Fibroblast of upper back skin (primary cell): ENCODE data around the gene FBN3.
"Not testable (repeated sequence)": the region's sequence is repeated elsewhere in the genome, so short reads cannot be mapped to it uniquely, and the experiment has no call there.

Experiments used
- DNase-seq: peaks from one replicate; pipeline ENCODE4 v3.0.0-alpha.2; 2013

The FBN3 gene

DNA sequence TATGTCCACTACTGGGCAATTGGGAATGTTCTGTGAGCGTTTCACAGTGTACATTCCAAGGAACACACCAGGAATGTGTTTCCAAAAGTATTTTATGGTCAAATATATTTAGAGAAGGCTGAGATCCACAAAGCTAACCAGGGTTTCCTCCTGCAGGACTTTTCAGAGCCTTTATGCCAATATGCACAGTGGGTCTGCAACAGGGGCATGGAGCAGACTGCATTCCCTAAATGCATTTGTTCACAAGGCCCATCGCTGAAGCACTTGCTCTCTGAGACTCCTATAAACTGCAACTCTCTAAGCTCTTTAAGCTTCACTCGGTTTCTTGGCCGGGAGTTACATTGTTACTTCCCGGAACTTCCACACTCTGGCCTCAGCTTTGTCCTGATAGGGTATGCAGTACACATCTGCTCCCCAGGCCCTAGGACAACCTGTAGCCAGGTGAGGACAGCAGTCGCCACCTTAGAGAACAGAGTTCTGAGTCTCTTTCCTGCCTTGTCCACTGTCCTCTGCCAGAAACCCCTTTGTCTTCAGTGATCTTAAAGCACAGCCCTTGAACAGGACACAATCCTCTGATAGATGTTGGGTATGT, 33.5 kb downstream of the FBN3 start:
- no peak for DNase-seq

DNA sequence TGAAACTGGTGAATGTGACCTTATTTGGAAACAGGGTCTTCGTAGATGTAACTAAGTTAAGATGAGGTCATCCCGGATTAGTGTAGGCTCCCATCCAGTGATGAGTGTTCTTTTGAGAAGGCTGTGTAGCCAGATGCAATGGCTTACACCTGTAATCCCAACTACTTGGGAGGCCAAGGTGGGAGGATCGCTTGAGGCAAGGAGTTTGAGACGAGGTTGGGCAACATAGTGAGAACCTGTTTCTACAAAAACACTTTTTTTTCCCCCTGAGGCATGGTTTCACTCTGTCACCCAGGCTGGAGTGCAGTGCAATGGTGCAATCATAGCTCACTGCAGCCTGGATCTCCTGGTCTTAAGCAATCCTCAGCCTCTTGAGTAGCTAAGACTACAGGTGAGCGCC, 36.4 kb downstream of the FBN3 start:
- DNase-seq = no peak

DNA sequence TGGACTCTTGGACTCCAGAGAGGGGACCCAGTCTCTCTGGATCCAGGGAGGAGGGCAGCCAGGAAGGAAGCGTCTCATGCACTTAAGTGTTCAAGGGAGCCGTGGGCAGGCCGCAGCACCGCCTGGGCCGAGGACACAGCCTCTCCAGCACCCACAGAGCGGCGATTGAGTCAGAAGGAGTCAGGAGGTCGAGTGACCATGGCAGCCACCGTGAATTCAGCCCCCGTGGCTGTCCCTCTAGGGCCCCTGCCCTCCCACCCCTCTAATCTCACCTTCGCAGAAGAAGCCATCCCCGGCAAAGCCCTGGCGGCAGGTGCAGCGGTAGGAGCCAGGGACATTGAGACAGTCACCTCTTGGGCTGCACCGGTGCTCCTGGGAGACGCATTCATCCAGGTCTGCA, 38.0 kb downstream of the FBN3 start:
- DNase-seq = no peak

DNA sequence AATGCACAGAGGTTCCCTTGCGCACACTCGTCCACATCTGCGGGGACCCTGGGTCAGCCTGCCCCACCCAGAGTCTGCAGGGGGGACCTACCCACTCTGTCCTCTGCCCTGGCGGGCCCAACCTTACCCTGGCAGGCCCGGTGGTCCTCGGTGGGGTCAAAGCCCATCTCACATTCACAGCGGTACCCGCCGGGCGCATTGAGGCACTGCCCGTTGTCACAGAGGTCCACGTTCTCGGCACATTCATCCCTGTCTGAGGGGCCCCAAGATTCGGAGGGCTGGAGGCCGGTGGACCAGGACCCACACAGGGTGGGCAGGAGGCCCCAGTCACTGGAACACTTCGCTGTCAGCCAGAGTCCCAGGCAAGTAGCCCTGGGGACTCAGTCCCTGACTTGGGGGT, 38.5 kb downstream of the FBN3 start:
- no peak for DNase-seq

DNA sequence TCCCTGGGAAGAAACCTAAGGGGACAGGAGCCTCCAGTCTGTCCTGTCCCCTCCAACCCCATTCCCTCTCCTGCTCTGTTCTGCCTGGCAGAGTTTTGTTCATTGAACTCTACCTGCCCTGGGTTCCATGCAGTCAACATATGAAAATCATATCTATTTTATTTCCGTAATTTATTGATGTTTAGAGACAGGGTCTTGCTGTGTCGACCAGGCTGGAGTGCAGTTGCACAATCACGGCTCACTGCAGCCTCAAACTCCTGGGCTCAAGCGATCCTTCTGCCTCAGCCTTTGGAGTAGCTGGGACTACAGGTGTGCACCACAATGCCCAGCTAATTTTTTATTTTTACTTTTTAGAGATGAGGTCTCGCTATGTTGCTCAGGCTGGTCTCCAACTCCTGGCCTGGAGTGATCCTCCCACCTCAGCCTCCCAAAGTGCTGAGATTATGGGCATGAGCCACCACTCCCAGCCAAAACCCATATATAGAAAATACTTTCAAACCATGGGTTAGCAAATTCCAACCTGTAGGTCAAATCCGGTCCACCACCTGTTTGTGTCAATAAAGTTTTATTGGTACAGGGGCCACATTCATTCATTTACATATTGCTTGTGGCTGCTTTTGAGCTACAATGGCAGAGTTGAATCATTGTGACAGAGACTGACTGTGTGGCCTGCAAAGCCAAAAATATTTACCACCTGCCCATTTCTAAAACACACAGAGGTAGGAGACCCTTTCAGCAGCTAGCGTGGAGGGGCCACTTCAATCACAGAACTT, 39.3 kb downstream of the FBN3 start:
- DNase-seq = no peak

DNA sequence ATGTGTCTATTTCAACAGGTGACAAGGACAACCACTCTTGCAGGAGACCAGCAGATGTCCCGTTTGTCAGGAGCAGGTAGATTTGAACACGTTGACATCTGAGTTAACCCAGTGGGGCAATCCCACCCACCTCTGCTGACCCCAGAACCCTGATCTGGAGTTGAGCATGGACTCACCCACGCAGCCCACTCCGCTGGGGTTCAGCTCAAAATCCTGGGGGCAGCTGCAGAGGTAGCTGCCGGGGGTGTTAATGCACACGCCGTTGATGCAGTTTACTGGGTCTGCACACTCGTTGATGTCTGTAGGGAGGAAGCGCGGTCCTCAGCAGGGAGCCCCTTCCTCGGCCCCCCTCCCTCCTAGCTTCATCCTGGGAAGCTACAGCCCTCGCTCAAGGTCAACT, 39.9 kb downstream of the FBN3 start:
- no peak for DNase-seq

DNA sequence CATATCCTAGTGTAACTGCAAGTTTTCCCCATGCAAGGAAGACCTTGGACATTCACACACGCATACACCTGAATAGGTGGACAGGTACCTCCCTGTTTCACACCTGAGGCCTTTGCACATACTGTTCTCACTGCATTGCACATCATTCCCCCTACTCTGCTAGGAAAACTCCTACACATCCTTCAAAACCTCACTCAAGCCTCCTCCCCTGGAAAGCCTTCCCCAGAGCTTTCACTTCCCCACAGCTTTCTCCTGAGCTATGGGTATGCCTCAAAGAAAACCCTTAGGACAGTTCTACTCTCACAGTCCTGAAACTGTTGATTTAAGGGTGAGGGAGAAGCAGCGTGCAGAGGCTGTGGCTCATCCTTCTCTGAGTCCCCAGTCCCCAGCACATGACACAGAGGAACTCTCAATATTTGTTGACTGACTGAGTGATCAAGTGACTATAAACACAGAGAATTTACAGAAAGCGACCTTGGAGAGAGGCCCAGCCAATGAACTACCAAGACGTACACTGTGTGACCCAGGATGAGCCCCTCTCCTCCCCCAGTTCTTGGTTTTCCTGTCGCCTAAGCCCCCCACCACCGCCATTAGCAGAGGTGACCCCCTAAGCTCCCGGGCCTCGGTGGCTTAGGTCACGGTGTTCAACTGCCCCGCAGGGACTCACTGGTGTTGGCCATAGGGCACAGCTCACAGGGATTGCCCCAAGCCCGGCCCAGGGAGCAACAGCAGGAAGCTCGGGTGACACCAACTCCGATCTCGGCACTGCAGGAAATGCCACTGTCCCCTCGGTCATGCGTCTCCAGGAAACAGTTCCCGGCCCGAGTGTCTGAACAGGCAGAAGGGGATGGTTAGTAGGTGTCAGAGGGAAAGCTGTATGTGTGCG, 40.6 kb downstream of the FBN3 start:
- no peak for DNase-seq

DNA sequence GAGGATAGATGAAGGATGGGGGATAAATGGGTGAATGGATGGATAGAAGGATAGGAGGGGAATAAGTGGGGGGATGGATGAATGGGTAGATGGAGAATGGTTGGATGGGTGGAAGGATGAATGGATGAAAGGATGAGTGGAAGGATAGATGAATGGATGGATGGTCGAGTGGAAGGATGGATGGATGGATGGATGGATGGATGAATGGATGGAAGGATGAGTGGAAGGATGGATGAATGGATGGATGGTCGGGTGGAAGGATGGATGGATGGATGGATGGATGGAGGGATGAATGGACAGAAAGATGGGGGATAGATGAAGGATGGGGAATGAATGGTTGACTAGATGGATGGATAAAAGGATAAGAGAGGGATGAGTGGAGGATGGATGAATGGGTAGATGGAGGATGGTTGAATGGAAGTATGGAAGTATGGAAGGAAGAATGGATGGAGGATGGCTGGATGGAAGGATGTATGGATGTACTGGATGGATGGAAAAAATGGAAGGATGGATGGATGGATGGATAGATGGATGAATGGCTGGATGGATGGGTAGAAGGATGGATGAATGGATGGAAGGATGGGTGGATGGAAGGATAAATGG, 42.0 kb downstream of the FBN3 start:
- no peak for DNase-seq

DNA sequence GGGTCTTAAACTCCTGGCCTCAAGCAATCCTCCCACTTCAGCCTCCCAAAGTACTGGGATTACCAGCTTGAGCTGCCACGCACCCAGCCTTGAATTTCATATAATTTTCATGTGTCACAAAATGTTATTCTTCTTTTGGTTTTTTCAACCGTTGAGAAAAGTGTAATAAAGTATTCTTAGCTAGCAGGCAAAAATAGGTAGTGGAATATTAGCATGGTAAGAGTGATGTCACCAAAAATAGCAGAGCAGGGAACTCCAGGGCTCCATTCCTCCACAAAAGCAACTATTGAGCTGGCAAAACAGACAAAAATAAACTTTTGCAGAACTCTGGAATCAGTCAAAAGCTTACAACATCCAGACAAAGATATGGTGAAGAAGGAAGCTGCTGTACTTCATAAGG, 43.9 kb downstream of the FBN3 start:
- DNase-seq = no peak

DNA sequence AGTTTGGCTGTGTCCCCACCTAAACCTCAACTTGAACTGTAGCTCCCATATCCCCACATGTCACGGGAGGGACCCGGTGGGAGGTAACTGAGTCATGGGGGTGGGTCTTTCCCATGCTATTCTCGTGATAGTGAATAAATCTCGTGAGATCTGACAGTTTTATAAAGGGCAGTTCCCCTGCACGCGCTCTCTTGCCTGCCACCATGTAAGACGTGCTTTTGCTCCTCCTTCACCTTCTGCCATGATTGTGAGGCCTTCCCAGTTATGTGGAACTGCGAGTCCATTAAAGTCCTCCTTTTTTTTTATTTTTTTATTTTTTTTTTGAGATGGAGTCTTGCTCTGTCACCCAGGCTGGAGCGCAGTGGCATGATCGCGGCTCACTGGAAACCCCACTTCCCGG, 47.5 kb downstream of the FBN3 start:
- DNase-seq = not testable (repeated sequence)

DNA sequence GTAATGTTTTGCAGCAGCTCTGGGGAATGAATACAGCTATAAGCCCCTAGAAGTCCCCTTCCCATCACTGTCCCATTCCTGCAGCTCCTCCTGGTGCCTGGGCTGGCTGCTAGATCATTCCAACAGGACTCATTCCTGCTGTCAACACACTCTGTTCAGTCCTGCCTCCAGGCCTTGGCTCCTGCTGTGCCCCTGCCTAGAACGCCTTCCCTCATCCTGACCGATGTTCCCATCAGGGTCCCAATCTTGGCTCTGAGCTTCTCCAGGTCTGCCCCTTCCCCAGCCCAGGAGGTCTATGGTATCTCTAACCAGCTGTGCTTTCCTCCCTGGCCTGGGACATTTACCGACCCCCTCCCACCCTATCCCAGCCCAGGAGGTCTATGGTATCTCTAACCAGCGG, 48.1 kb downstream of the FBN3 start:
- DNase-seq = no peak

DNA sequence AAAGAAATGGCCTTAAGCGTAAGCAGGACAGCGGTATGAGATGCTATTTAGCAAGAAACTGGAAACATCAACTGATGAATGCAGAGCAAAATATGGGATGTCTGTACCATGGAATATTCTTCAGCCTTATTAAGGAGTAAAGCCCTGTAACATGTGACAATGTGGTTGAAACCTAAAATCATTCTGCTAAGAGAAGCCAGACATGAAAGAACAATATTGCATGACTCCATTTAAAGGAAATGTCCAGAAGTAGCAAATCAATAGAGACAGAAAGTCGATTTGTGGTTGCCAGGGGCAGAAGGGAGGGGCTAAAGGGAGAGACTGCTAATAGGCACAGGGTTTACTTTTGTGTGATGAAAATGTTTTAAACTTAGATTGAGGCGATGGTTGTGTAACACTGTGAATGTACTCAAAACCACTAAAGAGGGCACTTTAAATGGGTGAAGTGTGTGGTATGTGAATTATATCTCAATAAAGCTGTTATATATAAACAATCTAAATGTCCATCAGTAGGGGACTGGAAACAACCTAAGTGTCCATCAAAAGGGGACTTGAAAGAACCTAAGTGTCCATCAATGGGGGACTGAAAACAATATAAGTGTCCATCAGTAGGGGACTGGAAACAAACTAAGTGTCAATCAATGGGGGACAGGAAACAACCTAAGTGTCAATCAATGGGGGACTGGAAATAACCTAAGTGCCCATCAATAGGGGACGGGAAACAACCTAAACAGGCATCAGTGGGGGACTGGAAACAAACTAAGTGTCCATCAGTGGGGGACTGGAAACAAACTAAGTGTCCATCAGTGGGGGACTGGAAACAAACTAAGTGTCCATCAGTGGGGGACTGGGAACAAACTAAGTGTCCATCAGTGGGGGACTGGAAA, 51.5 kb downstream of the FBN3 start:
- no peak for DNase-seq

DNA sequence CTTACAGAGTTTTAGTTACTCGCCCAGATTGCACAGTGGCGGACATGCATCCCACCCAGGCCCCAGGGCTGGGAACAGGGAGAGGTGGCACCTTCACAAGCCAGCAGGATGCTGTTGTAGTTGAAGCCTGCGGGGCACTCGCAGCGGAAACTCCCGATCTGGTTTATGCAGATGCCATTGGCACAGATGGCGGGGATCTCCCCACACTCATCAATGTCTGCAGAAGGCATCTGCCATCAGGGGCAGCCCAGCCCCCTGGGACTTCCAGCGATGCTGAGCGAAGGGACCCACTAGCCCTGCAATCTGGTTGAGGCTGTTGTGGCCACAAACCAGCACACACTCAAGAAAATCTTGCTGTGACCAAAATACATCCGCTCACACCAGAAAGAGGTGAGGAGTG, 52.2 kb downstream of the FBN3 start:
- no peak for DNase-seq

DNA sequence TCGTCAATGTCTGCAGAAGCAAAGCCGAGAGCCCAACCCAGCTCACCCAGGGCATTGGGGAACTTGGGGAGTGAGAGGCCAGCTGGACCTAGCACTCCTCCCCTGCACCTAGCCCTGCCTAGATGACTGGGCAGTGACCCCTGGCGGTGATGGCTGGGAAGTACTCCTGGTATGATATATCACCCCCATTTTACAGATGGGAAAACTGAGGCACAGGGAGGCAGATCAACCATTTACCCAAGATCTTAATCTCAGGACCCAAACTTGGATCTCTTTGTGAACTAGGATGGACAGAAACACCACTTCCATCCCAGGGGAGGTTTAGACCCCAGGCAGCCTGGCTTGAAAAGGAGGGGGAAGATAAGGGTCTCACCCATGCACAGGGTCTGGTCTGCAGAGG, 53.3 kb downstream of the FBN3 start:
- DNase-seq = no peak

DNA sequence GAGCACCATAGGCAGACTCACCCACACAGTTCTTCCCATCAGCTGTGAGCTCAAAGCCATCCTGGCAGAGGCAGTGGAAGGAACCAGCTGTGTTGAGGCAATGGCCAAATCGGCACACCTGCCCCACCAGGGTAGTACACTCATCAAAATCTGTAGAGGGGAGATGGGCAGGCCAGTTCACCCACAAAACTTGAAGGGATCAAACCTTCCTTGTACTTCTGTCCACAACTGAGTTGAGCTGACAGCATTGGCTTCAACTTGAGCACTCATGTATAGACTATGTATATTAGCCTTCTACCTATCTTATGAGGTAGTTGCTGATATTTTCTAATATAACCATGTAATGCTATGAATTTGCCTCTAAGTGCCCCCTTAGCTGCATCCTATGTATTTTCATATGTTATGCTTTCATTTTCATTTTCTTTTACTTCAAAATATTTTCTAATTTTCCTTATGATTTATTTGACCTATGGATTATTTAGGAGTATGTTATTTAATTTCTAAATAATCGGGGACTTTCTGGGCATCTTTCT, 54.0 kb downstream of the FBN3 start:
- no peak for DNase-seq

DNA sequence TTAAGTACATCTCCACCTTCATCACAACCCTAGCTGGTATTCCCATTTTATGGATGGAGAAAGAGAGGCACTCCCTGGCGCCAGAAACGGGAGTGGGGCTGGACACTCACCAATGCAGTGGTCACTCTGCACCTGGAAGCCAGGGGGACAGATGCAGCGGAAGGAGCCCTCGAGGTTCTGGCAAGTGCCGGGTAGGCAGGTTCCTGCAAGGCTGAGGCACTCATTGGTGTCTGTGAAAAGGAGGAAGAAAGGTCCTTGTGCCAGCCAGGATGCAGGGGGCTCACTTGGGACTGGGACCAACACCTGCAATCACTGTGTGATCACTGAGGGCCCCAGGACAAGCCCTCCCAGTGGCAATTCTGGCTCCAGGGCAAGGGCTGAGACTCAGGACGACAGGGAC, 55.1 kb downstream of the FBN3 start:
- no peak for DNase-seq

DNA sequence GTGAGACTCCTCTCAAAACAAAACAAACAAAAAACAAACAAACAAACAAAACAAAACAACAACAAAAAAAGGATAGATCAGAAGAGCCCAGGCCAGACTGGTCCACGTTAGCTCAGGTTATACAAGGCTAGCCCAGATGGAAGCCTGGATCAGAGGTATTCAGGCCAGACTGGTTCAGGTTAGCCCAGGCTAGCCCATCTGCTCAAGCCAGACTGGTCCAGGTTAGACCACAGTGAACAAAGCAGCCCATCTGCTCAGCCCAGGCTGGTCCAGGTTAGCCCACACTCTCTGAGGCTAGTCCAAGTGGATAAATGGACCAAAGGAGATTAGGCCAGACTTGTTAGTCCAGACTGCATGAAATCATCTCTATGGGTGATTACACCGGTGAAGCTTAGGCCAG, 55.7 kb downstream of the FBN3 start:
- DNase-seq = no peak

DNA sequence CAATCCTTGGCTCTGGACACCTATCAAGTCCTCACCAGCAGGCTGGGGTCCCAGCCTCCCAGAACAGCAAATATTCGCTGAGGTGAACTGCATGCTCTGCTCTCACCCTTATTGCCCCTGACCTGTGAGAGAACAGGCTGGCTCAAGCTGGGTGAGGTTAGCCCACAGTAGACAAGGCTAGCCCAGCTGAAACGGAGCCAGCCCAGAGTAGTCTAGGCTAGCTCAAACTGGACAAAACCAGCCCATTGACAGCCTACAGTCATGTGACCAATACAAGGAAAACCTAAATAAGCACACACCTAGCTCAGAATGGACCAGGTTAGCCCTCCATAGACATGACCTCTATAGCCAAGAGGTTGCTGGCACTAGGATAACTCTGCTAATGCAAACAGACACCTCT, 58.4 kb downstream of the FBN3 start:
- DNase-seq = no peak

DNA sequence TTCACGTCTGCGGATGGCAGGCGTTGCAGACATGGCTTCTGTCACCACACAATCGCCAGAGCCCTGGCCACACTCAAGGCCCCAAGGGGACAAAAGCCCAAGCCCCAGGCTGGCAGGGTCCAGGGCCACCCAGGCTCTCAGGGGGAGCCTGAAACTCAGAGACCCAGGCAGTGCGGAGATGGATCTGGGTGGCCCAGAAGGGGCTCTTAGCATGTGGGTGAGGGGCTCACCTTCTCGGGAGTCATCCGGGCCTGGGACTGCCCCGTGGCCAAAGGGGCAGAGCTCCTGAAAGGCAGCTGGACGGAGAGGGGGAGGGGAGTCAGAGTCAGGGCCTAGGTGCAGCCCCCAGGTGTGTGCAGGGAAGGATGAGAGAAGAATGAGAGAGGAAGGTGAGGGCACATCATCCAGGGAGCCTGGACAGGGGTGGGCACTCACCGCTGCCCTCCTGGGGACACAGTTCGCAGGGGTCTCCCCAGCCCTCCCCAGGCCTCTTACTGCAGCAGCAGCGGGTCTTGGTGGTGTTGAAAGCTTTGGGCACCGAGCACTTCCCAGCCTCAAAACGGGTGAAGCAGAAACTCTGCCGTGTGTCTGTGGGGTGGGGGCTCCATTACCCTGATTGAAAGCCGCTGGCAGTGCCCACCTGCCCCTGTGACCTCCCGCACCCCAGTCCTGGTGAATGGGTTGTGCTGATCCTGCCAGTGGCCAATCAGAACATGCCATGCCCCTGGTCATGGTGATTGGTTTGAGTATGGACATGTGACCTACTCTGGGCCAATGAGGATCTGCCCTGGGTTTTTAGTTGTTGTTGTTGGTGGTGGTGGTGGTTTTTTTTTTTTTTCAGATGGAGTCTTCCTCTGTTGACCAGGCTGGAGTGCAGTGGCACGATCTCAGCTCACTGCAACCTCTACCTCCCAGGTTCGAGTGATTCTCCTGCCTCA, 59.5 kb downstream of the FBN3 start:
- no peak for DNase-seq

DNA sequence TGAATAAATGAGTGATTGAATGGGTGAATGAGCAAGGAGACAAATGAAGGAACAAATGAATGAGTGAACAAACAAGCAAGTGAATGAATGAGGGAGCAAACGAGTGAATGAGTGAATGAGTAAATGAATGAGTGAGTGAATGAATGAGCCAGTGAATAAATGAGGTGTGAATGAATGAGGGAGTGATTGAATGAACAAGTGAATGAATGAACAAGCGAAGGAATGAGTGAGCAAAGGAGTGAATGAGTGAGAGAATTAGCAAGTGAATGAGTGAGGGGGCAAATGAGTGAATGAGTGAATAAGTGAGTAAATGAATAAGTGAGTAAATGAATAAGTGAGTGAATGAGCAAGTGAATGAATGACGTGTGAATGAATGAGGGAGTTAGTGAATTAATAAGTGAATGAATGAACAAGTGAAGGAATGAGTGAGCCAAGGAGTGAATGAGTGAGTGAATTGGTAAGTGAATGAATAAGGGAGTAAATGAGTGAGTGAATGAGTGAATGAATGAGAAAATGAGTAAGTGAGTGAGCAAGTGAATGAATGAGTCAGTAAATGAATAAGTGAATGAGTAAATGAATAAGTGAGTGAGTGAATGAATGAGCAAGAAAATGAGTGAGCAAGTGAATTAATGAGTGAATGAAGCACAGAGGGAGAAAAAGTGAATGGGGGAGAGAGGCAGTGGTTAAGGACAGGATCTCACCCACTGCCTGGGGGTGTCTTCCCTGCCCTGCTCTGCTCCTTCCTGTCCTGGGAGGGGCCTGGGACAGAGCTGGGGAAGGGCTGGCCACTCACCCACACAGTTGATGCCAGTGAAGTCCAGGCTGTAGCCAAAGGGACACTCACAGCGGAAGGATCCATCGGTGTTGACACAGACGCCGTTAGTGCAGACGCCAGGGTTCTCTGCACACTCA, 60.4 kb downstream of the FBN3 start:
- DNase-seq = no peak
